ENCODE results near the gene CAMTA1.

- TF ChIP-seq CTCF (IDR thresholded peaks at IDR 0.05) = no peak
- TF ChIP-seq POLR2A (IDR thresholded peaks at IDR 0.05) = no peak
These were observed 672.6 kb downstream of the CAMTA1 start for GRCh38 chr1:7457811-7458210.
